Measurements from ENCODE around the gene KRTAP9-1.
A peak's percentile ranks its signal among the peaks of the same experiment; 100 is the strongest.
"Not testable (repeated sequence)": the region's sequence is repeated elsewhere in the genome, so short reads cannot be mapped to it uniquely, and the experiment has no call there.

The KRTAP9-1 gene

DNA sequence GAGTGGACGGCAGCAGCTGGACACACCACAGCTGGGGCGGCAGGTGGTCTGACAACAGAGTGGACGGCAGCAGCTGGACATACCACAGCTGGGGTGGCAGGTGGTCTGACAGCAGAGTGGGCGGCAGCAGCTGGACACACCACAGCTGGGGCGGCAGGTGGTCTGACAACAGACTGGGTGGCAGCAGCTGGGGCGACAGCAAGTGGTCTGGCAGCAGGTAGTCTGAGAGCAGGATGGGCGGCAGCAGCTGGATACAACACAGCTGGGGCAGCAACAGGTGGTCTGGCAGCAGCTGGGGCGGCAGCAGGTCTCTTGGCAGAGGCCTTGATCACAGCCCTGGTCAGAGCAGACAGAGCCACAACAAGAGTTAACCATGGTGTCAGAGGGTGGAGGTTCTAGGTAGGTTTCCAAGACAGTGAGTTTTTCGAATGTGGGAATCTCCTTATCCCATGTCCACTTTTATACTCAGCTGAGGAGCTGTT, 5.2 kb upstream of the KRTAP9-1 start, which contains the start of gene KRTAP4-1:
KRTAP4-1 (minus strand) TSS at position 432 of the 482 bp plus-strand sequence; CDS start at position 375, 57 bp downstream.
- no peak for DNase-seq

DNA sequence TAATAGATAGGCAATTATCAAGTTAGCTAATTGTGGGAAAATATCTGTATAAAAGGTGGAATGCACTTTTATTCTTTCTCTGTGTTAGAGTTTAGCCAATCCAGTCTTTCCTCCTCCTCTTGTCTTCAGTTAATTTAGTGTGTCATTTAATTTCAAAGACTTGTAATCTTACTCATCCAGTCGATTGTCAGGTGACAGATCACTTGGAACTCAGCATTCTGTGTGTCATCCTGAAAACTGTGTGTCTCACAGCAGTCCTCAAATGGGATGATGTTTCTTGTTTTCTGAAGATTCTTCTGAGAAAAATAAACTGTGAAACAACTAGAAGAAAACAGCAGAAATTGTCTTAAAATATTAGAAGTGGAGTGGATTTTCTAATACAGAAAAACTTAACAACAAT, 4.7 kb upstream of the KRTAP9-1 start:
- no peak for DNase-seq

DNA sequence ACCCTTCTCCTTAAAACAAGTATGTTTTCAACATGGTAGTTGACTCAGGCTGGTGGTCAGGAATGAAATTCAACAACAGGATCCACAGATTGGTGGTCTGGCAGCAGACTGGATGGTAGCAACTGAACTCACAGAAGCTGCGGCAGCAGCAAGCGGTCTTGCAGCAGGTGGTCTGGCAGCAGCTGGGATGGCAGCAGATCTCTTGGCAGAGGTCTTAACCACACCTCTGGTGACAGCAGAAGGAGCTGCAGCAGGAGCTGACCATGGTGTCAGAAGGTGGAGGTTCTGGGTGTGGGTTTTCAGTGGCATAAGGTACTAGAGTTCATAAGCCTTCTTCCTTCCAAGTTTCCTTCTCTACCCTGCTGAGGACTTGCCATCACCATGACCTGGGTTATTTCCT, 2.8 kb upstream of the KRTAP9-1 start:
- DNase-seq, result no peak

DNA sequence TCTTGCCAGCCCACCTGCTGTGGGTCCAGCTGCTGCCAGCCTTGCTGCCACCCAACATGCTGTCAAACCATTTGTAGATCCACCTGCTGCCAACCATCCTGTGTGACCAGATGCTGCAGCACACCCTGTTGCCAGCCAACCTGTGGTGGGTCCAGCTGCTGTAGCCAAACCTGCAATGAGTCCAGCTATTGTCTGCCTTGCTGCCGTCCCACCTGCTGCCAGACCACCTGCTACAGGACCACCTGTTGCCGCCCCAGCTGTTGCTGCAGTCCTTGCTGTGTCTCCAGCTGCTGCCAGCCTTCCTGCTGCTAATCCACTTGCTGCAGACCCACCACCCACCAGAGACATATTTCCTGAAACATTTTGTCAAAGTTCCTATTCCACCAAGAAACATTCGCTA, 641 bp downstream of the KRTAP9-1 start:
- no peak for DNase-seq

DNA sequence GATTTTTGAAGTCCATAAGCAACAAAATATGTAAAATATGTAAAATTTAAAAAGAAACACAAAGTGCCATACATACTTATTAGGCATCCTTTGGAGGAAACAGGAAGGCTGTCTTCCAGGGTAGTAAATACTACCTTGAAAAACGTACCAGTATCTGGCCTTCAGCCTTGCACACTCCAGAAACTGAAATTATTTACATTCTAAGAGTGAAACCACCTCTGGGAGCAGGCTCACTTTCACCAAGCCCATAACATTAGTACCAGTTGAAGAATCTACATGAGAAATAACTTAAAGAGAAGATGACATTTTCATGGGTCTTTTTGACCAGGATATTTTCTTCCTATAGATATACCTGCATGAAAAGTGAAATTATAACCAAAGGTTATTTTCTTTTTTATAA, 6.4 kb downstream of the KRTAP9-1 start:
- no peak for DNase-seq

DNA sequence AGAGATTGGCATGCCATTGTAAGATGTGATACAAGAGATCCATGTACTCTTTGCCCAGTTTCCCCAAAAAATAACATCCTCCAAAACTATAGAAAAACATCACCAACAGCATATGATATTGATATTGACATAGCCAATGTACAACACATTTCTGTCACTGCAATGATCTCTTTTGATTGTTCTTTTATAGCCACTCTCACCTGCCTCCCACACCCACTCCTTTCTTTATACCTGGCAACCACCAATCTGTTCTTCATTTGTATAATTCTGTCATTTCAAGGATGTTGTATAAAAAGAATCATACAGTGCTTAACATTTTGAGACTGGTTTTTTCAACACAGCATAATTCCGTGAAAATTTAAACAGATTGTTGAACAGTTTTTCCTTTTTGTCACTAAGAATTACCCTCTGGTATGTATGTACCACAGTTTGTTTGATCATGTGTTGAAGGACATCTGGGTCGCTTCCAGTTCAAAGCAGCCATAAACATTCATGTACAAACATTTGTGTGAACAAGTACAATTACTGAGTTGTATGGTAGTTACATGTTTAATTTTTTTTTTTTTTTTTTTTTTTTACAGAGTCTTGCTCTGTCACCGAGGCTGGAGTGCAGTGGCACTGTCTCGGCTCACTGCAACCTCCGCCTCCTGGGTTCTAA, 9.9 kb downstream of the KRTAP9-1 start:
- DNase-seq, result no peak

DNA sequence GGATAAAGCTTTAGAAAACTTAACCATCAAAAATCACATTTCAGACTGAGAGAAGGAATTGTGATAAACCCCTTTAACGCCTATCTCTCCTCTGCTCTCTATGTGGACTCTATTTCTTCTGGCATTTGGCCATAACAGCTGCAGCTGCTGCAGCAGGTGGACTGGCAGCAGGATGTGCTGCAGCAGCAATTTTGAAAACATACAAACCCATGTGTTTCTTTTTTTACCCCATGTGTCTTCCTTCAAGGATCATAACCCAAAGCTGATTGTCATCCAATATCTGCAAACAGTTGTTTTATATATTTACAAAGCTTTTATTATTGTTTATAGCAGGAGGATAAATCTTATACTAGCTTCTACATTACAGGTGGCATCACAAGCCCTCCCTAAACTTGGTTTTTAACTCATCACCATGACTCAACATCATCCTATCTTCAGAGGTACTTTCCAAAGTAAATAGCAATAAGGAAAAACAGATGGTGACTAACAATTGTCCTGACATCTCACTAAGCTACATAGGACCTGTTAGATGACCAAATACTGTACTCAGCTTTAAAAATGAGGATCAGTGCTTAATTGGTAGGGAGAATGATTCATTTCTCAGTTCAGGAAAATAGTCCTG, 22.3 kb downstream of the KRTAP9-1 start:
- DNase-seq, result peak in 1 of 2 experiments; percentile 30

DNA sequence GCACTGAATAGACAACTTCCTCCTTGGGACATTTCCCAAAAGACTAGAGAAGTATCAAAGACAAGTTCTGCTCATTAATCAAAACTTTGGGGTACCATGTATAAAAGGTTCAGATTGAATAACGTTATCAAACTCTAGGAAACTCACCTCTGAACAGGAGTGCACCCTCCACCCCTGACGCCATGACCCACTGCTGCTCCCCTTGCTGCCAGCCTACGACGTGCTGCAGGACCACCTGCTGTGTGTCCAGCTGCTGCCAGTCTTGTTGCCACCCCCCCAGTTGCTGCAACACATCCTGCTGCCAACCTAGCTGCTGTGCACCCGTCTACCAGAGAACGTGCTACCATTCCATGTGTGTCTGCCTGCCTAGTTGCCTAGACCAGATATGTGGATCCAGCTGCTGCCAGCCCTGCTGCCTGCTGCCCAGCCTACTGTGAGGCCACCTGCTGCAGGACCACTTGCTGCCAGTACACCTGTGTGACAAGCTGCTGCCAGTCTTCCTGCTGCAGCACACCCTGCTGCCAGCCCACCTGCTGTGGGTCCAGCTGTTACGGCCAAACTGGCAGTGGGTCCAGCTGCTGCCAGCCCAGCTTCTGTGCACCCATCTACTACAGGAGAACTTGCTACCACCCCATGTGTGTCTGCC, 23.0 kb downstream of the KRTAP9-1 start:
- no peak for DNase-seq

DNA sequence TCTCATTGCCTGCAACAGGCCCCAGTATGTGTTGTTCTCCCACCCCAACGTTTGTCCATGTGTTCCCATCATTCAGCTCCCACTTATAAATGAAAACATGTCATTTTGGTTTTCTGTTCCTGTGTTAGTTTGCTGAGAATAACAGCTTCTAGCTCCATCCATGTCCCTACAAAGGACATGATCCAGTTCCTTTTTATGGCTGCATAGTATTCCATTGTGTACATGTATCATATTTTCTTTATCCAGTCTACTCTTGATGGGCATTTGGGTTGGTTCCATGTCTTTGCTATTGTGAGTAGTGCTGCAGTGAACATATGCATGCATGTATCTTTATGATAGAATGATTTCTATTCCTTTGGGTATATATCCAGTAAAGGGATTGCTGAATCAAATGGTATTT, 26.0 kb downstream of the KRTAP9-1 start:
- DNase-seq, result no peak

DNA sequence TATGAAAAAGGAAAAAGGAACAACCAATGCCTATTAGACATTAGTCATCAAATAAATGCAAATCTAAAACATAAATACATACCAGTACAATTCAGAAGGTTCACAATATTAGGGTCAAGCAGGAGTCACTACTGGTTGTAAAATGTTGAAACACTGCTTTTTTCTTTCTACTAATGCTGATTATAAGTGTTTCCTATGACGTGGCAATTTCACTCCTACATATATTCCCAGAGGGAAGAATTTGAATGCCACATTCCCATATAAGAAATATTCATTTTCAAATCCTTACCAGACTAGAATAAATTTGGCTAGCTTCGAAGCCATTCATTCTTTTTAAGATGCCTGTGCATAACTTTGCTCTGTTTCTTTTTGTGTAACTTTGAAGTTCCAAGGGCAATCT, 34.1 kb downstream of the KRTAP9-1 start:
- DNase-seq, result no peak

DNA sequence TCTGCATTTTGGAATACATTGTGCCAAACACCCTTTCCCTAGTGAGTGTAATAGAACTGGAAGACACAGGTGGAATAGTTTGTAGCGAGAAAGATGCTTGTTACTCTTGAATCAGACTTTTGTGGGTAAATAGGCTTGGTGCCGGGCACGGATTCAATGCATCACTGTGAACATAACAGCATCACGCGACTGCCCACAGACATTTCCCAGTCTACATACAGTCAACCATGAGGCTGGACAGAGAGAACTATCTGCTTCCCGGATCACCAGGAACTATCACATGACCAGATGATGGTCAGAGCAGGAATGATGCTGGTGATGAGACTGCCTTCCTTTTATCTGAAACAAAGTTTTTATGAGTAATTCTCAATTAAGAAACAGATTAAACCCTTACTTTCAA, 36.4 kb downstream of the KRTAP9-1 start:
- DNase-seq, result no peak

DNA sequence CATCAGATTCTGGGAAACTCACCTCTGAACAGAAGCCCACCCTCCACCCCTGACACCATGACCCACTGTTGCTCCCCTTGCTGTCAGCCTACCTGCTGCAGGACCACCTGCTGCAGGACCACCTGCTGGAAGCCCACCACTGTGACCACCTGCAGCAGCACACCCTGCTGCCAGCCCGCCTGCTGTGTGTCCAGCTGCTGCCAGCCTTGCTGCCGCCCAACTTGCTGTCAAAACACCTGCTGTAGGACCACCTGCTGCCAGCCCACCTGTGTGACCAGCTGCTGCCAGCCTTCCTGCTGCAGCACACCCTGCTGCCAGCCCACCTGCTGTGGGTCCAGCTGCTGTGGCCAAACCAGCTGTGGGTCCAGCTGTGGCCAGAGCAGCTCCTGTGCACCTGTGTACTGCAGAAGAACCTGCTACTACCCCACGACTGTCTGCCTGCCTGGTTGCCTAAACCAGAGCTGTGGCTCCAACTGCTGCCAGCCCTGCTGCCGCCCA, 37.0 kb downstream of the KRTAP9-1 start, which contains the start of gene KRTAP9-2:
KRTAP9-2 (plus strand) TSS at position 51 of the 498 bp plus-strand sequence; CDS start at position 58, 7 bp downstream.
- DNase-seq, result not testable (repeated sequence)

DNA sequence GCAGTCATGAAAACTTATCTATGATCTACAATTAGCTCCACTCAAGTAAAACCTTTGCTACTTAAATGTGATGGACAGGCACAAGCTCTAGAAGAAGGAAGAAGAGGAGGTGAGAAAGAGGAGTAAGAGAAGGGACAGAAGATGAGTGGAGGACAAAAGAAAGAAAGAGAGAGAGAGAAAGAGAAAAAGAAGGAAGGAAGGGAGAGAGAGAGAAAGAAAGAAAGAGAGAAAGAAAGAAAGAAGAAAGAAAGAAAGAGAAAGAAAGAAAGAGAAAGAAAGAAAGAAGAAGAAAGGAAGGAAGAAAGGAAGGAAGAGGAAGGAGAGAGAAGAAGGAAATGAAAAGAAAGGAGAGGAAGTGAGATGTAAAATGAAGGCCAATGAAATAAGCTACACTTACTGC, 40.4 kb downstream of the KRTAP9-1 start:
- DNase-seq, result no peak

DNA sequence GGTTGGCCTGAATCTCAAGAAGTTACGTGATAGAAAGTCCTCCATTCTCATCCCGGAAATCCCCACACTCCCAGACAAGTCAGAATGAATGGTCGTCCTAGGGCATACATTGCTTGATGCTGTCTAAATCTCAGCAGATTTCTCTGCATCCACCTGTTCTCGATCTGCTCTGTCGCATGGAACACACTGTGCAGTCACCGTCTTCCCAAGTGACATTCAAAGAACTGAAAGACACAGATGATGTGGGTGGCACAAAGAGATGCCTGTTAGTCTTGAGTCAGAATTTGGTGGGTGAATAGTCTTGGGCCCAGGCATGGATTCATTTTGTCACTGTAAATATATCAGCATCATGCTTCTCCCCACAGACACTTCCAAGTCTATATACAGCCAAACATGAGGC, 42.0 kb downstream of the KRTAP9-1 start:
- DNase-seq, result no peak

DNA sequence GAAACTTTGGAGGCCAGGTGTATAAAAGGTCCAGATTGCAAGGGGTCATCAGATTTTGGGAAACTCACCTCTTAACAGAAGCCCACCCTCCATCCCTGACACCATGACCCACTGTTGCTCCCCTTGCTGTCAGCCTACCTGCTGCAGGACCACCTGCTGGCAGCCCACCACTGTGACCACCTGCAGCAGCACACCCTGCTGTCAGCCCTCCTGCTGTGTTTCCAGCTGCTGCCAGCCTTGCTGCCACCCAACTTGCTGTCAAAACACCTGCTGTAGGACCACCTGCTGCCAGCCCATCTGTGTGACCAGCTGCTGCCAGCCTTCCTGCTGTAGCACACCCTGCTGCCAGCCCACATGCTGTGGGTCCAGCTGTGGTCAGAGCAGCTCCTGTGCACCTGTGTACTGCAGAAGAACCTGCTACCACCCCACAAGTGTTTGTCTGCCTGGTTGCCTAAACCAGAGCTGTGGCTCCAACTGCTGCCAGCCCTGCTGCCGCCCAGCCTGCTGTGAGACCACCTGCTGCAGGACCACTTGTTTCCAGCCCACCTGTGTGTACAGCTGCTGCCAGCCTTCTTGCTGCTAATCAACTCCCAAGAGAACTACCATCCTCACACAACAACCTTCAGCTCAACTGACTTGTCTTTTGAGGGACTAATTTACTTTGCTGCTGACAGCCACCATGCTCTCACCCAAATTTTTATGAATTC, 42.9 kb downstream of the KRTAP9-1 start, which contains the start of gene KRTAP9-3:
KRTAP9-3 (plus strand) TSS at position 51 of the 707 bp plus-strand sequence; CDS start at position 104, 53 bp downstream.
- DNase-seq, result not testable (repeated sequence)

DNA sequence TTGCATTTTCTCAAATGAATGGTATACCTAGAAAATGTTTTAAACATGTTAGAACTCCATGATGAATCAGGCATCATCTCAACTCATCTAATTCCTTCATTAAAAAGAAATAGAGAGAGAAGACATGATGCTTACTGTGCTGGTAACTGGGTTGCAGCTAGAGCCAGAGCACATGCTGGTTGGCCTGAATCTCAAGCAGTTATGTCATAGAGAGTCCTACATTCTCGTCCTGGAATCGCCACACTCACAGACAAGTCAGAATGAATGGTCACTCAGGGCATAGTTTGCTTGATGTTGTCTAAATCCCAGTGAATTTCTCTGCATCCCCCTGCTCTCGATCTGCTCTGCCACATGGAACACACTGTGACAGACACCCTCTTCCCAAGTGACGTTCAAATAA, 47.4 kb downstream of the KRTAP9-1 start:
- not testable (repeated sequence) for DNase-seq

DNA sequence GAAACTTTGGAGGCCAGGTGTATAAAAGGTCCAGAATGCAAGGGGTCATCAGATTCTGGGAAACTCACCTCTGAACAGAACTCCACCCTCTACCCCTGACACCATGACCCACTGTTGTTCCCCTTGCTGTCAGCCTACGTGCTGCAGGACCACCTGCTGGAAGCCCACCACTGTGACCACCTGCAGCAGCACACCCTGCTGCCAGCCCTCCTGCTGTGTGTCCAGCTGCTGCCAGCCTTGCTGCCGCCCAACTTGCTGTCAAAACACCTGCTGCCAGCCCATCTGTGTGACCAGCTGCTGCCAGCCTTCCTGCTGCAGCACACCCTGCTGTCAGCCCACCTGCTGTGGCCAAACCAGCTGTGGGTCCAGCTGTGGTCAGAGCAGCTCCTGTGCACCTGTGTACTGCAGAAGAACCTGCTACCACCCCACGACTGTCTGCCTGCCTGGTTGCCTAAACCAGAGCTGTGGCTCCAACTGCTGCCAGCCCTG, 48.3 kb downstream of the KRTAP9-1 start, which contains the start of gene KRTAP9-8:
KRTAP9-8 (plus strand) TSS at position 51 of the 489 bp plus-strand sequence; CDS start at position 104, 53 bp downstream.
- DNase-seq, result not testable (repeated sequence)

Measured in NCI-H187 (cell line).